Measurements from ENCODE around the gene PPOX.

PPOX gene

DNA sequence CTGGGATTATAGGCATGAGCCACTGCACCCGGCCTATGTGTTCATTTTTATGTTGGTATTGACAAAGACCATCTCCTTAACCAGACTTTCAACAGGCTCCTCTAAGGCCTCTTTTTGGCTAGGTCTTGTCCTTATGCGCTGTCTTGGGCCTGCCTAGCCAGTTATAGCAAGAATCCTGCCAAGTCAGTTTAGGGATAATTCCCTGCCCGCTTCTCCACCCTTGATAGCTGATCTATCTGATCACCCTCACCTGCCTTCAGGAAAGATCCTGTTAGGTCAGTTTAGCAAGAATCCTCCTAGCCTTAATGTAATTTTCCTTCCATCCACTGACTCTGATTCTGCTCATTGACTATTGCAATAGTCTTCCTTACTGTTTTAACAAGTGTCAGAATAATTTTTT is 13.5 kb downstream of the PPOX start:
- Histone ChIP-seq H3K4me3 (ENCODE audit: low read length) (no peak overlapping the region), H3K9me3 (ENCODE audit: insufficient read depth, low read length) (no peaks in the 10 kb centered on the region), H4K20me1 (ENCODE audit: insufficient read depth, low read length) (no peaks in the 10 kb centered on the region), H3K4me2 (ENCODE audit: low read length) (no peak overlapping the region), H3K9ac (ENCODE audit: low read length) (no peak overlapping the region), H3K4me1 (ENCODE audit: low read length) (peaks cover 60% of the 10 kb centered on the region), H3K79me2 (ENCODE audit: low read length) (peaks cover 15% of the 10 kb centered on the region), H2AFZ (ENCODE audit: low read depth, low read length) (no peak overlapping the region), H3K36me3 (replicated peaks; ENCODE audit: low read depth, low read length) (peaks cover 11% of the 10 kb centered on the region), H3K27ac (ENCODE audit: low read length) (no peak overlapping the region), H3K27me3 (ENCODE audit: low read depth, low read length) (no peaks in the 10 kb centered on the region)
- TF ChIP-seq, protein P1, sequence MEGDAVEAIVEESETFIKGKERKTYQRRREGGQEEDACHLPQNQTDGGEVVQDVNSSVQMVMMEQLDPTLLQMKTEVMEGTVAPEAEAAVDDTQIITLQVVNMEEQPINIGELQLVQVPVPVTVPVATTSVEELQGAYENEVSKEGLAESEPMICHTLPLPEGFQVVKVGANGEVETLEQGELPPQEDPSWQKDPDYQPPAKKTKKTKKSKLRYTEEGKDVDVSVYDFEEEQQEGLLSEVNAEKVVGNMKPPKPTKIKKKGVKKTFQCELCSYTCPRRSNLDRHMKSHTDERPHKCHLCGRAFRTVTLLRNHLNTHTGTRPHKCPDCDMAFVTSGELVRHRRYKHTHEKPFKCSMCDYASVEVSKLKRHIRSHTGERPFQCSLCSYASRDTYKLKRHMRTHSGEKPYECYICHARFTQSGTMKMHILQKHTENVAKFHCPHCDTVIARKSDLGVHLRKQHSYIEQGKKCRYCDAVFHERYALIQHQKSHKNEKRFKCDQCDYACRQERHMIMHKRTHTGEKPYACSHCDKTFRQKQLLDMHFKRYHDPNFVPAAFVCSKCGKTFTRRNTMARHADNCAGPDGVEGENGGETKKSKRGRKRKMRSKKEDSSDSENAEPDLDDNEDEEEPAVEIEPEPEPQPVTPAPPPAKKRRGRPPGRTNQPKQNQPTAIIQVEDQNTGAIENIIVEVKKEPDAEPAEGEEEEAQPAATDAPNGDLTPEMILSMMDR (IDR thresholded peaks at IDR 0.05; ENCODE audit: low read depth, low read length), result no peak
- TF ChIP-seq EZH2phosphoT487 (IDR thresholded peaks at IDR 0.05; ENCODE audit: low read depth), result no peak

DNA sequence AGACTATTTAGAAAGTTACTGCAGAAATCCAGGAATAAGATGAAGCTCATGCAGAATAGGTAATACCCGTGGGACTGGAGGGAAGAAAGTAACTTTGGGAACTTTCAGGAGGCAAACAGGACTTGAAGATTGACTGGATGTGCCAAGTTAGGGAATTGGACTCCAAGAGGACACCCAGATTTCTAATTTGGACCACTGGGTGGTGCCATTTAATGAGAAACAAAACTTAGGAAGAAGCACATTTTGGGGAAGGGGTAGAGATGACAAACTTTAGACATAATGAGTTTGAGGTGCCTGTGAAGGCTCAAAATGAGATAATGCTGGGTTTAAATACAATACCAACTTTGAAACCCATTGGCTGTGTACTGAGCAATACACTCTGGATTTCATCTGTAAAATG is 14.4 kb downstream of the PPOX start:
- Histone ChIP-seq H3K36me3 (replicated peaks; ENCODE audit: low read depth, low read length) (peaks cover 2% of the 10 kb centered on the region), H3K27me3 (ENCODE audit: low read depth, low read length) (no peaks in the 10 kb centered on the region), H3K4me3 (ENCODE audit: low read length) (no peak overlapping the region), H2AFZ (ENCODE audit: low read depth, low read length) (no peak overlapping the region), H4K20me1 (ENCODE audit: insufficient read depth, low read length) (no peaks in the 10 kb centered on the region), H3K4me1 (ENCODE audit: low read length) (peaks cover 67% of the 10 kb centered on the region), H3K9me3 (ENCODE audit: insufficient read depth, low read length) (no peaks in the 10 kb centered on the region), H3K79me2 (ENCODE audit: low read length) (peaks cover 15% of the 10 kb centered on the region), H3K9ac (ENCODE audit: low read length) (no peak overlapping the region), H3K27ac (ENCODE audit: low read length) (no peak overlapping the region), H3K4me2 (ENCODE audit: low read length) (no peak overlapping the region)
- TF ChIP-seq, protein P1 (IDR thresholded peaks at IDR 0.05; ENCODE audit: low read depth, low read length), result peak; percentile 85
- no peak for TF ChIP-seq EZH2phosphoT487 (IDR thresholded peaks at IDR 0.05; ENCODE audit: low read depth)

DNA sequence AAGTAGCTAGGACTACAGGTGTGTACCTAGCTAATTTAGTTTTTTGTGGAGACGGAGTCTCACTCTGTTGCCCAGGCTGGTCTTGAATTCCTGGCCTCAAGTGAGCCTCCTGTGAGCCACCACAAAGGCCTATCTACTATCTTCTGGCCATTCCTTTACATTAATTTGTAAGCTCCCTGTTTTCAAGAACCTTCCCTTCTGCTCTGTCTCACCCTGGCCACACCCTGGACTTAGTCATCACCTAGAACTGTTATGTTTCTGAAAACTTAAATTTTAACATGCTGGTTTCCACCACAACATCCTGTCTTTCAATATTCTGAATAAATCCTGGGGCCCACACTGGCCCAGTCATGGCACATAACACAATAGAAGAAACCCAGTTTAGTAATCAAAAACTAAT is 16.0 kb downstream of the PPOX start:
- Histone ChIP-seq H3K79me2 (ENCODE audit: low read length) (peaks cover under 1% of the 10 kb centered on the region; the same call in 1 of the 2 replicates), H3K27me3 (ENCODE audit: low read depth, low read length) (no peaks in the 10 kb centered on the region), H4K20me1 (ENCODE audit: insufficient read depth, low read length) (no peaks in the 10 kb centered on the region), H3K9ac (ENCODE audit: low read length) (peak overlapping the region; percentile 55; the same call in 1 of the 2 replicates), H3K27ac (ENCODE audit: low read length) (peak overlapping the region; percentile 73), H3K9me3 (ENCODE audit: insufficient read depth, low read length) (no peaks in the 10 kb centered on the region), H3K4me2 (ENCODE audit: low read length) (peak overlapping the region; percentile 41), H3K36me3 (replicated peaks; ENCODE audit: low read depth, low read length) (no peaks in the 10 kb centered on the region), H3K4me3 (ENCODE audit: low read length) (peak overlapping the region; percentile 2; the same call in 1 of the 2 replicates), H2AFZ (ENCODE audit: low read depth, low read length) (no peak overlapping the region), H3K4me1 (ENCODE audit: low read length) (peaks cover 71% of the 10 kb centered on the region)
- no peak for TF ChIP-seq EZH2phosphoT487 (IDR thresholded peaks at IDR 0.05; ENCODE audit: low read depth)
- TF ChIP-seq, protein P1 (IDR thresholded peaks at IDR 0.05; ENCODE audit: low read depth, low read length), result no peak

DNA sequence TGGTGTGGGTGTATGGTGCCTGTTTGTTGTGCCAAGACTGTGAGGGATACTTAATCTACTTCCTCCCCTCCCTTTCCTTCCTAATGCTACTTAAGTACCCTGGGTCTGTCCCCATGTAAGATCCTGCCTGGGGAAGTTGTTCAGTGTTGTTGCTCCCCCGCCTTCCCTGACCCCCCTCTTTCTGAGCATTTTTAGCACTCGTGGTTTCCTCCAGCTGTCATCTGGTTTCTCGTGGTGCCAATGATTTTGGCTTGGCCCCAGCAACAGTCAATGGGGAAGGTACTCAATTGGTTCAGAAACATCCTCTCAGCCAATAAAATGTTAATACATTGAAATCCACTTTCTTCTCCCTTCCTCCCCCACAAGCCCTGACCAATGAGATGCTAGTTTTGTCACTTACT is 19.1 kb downstream of the PPOX start:
- Histone ChIP-seq H2AFZ (ENCODE audit: low read depth, low read length) (no peak overlapping the region; the same call in 1 of the 2 replicates), H3K9ac (ENCODE audit: low read length) (peak overlapping the region; percentile 84), H4K20me1 (ENCODE audit: insufficient read depth, low read length) (no peaks in the 10 kb centered on the region), H3K27me3 (ENCODE audit: low read depth, low read length) (no peaks in the 10 kb centered on the region), H3K4me2 (ENCODE audit: low read length) (peak overlapping the region; percentile 90), H3K4me1 (ENCODE audit: low read length) (peaks cover 68% of the 10 kb centered on the region), H3K79me2 (ENCODE audit: low read length) (no peaks in the 10 kb centered on the region), H3K4me3 (ENCODE audit: low read length) (peak overlapping the region; percentile 64), H3K27ac (ENCODE audit: low read length) (peak overlapping the region; percentile 96), H3K9me3 (ENCODE audit: insufficient read depth, low read length) (no peaks in the 10 kb centered on the region), H3K36me3 (replicated peaks; ENCODE audit: low read depth, low read length) (no peaks in the 10 kb centered on the region)
- TF ChIP-seq, protein P1 (IDR thresholded peaks at IDR 0.05; ENCODE audit: low read depth, low read length), result no peak
- no peak for TF ChIP-seq EZH2phosphoT487 (IDR thresholded peaks at IDR 0.05; ENCODE audit: low read depth)

All from OCI-LY3 (cell line).